Upper lobe of left lung (tissue), 6 donors: Measurements from ENCODE around the gene FNDC3B. TPM values are rescaled to one million over a fixed set of nuclear protein-coding genes. Genes with fewer than 3 reads are reported as not detected.
A peak's percentile ranks its signal among the peaks of the same experiment; 100 is the strongest.

ENCODE experiments used
- ATAC-seq, 2 donors: fragments of 200-7000 bp; cut with Tn5 transposase; one replicate each; pipeline ENCODE4 v1.9.1; 2022; ENCODE audit warnings: mild to moderate bottlenecking in 2 of 2, moderate library complexity in 2 of 2; ENCODE audit not compliant: low FRiP score in 2 of 2
- DNase-seq, 2 donors: peaks; one replicate each; pipeline ENCODE4 v3.0.0-alpha.2; 2019 to 2020
- H3K27ac ChIP-seq, 4 donors: fragments of 200-600 bp; sonication (generic); one replicate each; pipeline ENCODE4 v1.5.1; 2016 to 2019
- H3K27me3 ChIP-seq, 4 donors: fragments of 200-600 bp; sonication (generic); one replicate each; pipeline ENCODE4 v1.5.1; 2017 to 2019
- H3K36me3 ChIP-seq, 4 donors: fragments of 200-600 bp; sonication (generic); one replicate each; pipeline ENCODE4 v1.5.1; 2016 to 2019
- H3K4me1 ChIP-seq, 4 donors: fragments of 200-600 bp; sonication (generic); one replicate each; pipeline ENCODE4 v1.5.1; 2018 to 2019
- H3K4me3 ChIP-seq, 4 donors: fragments of 200-600 bp; sonication (generic); one replicate each; pipeline ENCODE4 v1.5.1; 2017 to 2019; ENCODE audit warnings: mild to moderate bottlenecking in 2 of 4, moderate library complexity in 1 of 4
- H3K9me3 ChIP-seq, 4 donors: fragments of 200-600 bp; sonication (generic); one replicate each; pipeline ENCODE4 v1.5.1; 2018 to 2019
- EP300 ChIP-seq, 4 donors: sonication (generic); formaldehyde crosslinking; IDR thresholded peaks; one replicate each; pipeline ENCODE4 v1.5.1; 2017; ENCODE audit warnings: antibody characterized with exemption in 4 of 4, control low read depth in 2 of 4
- POLR2A ChIP-seq, 4 donors: fragments of 450-650 bp; IDR thresholded peaks; one replicate each; pipeline ENCODE4 v1.5.1; 2016 to 2017; ENCODE audit warnings: antibody characterized with exemption in 4 of 4, mild to moderate bottlenecking in 2 of 4
- POLR2AphosphoS5 ChIP-seq, 2 donors: sonication (generic); formaldehyde crosslinking; IDR thresholded peaks; one replicate each; pipeline ENCODE4 v1.5.1; 2017; ENCODE audit warnings: antibody characterized with exemption in 2 of 2
- WGBS, 2 donors: methylation state at CpG; one replicate each; pipeline ENCODE4 v1.1.5; 2017 to 2018; 5-methylcytosine and 5-hydroxymethylcytosine counted together
- total RNA-seq, 6 donors: library from RNA; depleted of rRNA in 4 of 6; stranded (reverse); fragments of >200 nt in 4 of 6; gene quantifications; one replicate each; pipeline versions ENCODE4 v1.1.0 to v1.2.1, GENCODE V29; 2016 to 2021
- TF ChIP-seq, protein P1 (sequence below), 6 experiments: fragments of 450-650 bp in 4 of 6; fragments of 200-600 bp in 2 of 6; sonication (generic) in 2 of 6; IDR thresholded peaks; one replicate each; pipeline ENCODE4 v1.5.1; 2016 to 2019; ENCODE audit warnings: antibody characterized with exemption in 6 of 6
- donor health status: DM: no; HTN: no; CAD: no; lungs with moderate emphysema.
- donor health status: DM: no; HTN: yes; CAD: no; lungs with severe emphysema.

Gene FNDC3B
- total RNA-seq, 6 donors from 2014 or later: 73.3 to 167 (median 119) TPM

DNA sequence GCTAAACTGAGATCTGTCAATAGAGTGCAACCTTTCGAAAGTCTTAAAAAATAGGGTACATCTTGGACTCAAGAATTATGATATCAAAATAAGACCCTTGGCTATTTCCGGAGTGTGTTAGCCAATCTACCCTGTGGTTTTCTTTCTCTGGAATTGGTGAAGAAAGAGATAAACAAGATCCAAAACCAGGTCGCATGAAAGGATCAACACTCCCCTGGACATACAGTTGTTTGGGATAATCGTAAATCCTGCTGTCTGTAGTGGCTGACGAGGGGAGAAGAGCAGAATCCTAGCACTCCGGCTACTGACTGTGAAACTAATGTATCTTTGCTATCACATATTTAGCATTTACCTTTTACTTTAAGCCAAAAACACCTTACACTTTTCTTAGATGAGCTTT is 30.9 kb downstream of the FNDC3B start:
- TF ChIP-seq EP300 (IDR thresholded peaks at IDR 0.05) (no peak), POLR2AphosphoS5 (IDR thresholded peaks at IDR 0.05) (no peak), POLR2A (IDR thresholded peaks at IDR 0.05) (no peak)
- TF ChIP-seq, protein P1, sequence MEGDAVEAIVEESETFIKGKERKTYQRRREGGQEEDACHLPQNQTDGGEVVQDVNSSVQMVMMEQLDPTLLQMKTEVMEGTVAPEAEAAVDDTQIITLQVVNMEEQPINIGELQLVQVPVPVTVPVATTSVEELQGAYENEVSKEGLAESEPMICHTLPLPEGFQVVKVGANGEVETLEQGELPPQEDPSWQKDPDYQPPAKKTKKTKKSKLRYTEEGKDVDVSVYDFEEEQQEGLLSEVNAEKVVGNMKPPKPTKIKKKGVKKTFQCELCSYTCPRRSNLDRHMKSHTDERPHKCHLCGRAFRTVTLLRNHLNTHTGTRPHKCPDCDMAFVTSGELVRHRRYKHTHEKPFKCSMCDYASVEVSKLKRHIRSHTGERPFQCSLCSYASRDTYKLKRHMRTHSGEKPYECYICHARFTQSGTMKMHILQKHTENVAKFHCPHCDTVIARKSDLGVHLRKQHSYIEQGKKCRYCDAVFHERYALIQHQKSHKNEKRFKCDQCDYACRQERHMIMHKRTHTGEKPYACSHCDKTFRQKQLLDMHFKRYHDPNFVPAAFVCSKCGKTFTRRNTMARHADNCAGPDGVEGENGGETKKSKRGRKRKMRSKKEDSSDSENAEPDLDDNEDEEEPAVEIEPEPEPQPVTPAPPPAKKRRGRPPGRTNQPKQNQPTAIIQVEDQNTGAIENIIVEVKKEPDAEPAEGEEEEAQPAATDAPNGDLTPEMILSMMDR (IDR thresholded peaks at IDR 0.05): no peak
- Histone ChIP-seq H3K36me3 (peaks cover 0 to 7% (median 0%) of the 10 kb centered on the region in 4 donors), H3K9me3 (no peaks in the 10 kb centered on the region), H3K27me3 (no peaks in the 10 kb centered on the region), H3K4me1 (peaks cover 28 to 73% (median 55%) of the 10 kb centered on the region in 4 donors), H3K27ac (peak overlapping the region in 2 of 4 donors; percentile 4 to 37), H3K4me3 (no peak overlapping the region)
- DNase-seq (no peak), ATAC-seq (no peak)
- 76 to 80% methylated on average over 6 of the region's 6 CpGs for WGBS, 2 donors

DNA sequence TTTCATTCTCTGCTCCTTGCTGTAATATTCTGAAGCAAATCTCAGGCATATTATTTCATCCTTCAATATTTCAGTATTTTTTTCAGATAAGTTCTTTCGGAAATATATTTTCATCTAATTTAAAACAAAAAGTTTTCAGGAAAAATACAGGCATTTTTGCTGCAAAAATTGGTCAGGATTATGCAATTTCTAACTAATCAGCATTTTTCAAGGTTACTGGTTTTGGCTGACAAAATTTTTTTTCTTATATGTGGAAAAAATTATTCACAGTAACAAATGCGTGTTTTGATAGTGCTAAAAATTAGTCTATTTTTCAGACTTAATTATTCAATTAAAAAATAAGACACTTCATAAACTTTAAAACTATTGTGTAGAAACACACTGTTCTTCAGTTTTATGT is 31.4 kb downstream of the FNDC3B start:
- no peak overlapping the region for H3K4me3 ChIP-seq
- peaks cover 23 to 71% (median 51%) of the 10 kb centered on the region in 4 donors for H3K4me1 ChIP-seq
- 81 to 82% methylated on average over 2 of the region's 2 CpGs for WGBS, 2 donors
- DNase-seq (no peak), ATAC-seq (no peak)
- no peaks in the 10 kb centered on the region for H3K27me3 ChIP-seq
- H3K27ac ChIP-seq: peak overlapping the region in 1 of 4 donors; percentile 37
- no peaks in the 10 kb centered on the region for H3K9me3 ChIP-seq
- H3K36me3 ChIP-seq: peaks cover 0 to 7% (median 0%) of the 10 kb centered on the region in 4 donors
- TF ChIP-seq POLR2AphosphoS5 (IDR thresholded peaks at IDR 0.05) (no peak), POLR2A (IDR thresholded peaks at IDR 0.05) (no peak), EP300 (IDR thresholded peaks at IDR 0.05) (no peak)
- TF ChIP-seq, protein P1 (IDR thresholded peaks at IDR 0.05): no peak

DNA sequence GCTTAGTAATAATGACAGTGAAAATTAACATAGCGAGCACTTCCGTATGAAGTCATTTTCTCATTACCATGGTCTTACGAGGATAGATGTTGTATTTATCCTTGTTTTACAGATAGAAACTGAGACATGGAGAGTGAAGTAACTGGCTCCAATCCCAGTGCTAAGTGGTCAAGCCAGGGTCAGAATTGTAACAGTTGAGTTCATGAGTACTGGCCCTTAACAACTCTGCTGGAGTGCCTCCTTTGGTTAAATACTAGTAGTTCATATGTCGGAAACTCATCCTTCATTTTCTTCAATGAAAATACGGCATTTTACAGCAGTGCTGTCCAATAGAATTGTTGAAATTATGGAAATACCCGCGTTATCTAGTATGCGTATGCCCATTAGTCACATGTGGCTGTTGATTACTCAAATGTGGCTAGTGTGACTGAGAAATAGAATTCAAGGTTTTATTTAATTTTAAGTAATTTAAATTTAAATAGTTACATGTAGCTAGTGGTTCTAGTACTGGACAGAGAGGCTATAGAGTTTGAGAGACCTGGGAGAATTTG is 32.5 kb downstream of the FNDC3B start:
- Histone ChIP-seq H3K4me1 (peaks cover 12 to 61% (median 44%) of the 10 kb centered on the region in 4 donors), H3K27ac (no peak overlapping the region), H3K36me3 (peaks cover 0 to 7% (median 0%) of the 10 kb centered on the region in 4 donors), H3K9me3 (no peaks in the 10 kb centered on the region), H3K4me3 (no peak overlapping the region), H3K27me3 (no peaks in the 10 kb centered on the region)
- WGBS, 2 donors: 91% methylated on average over 8 of the region's 8 CpGs
- no peak for ATAC-seq
- TF ChIP-seq POLR2AphosphoS5 (IDR thresholded peaks at IDR 0.05) (no peak), POLR2A (IDR thresholded peaks at IDR 0.05) (no peak)
- TF ChIP-seq, protein P1 (IDR thresholded peaks at IDR 0.05): peak in 1 of 6 experiments; percentile 13
- DNase-seq: no peak

DNA sequence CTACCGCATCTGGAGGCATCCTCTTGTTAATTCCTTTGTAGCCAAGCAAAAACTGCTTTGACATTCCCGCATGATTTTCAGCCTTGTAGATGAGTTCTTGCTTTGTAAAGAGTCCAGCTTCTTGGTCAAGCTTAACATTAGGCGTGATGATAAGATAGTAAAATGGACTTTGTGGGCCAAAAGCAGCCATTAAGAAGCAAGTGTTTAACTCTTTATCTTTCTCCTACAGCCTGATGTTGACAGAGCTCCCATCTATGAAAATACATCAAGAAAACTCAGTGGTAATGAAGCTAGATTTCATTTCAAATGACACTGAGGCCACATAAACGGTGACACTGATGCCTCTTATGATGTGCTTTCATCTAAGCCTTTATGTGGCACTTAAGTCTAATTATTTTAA is 33.2 kb downstream of the FNDC3B start:
- DNase-seq (no peak), ATAC-seq (no peak)
- Histone ChIP-seq H3K27ac (no peak overlapping the region), H3K36me3 (peaks cover 0 to 7% (median 0%) of the 10 kb centered on the region in 4 donors), H3K4me1 (peaks cover 11 to 54% (median 39%) of the 10 kb centered on the region in 4 donors), H3K9me3 (no peaks in the 10 kb centered on the region), H3K4me3 (no peak overlapping the region), H3K27me3 (no peaks in the 10 kb centered on the region)
- WGBS, 2 donors: 93 to 97% methylated on average over 4 of the region's 4 CpGs
- TF ChIP-seq, protein P1 (IDR thresholded peaks at IDR 0.05): no peak
- no peak for TF ChIP-seq POLR2AphosphoS5 (IDR thresholded peaks at IDR 0.05)
- TF ChIP-seq POLR2A (IDR thresholded peaks at IDR 0.05): no peak
- no peak for TF ChIP-seq EP300 (IDR thresholded peaks at IDR 0.05)
